HCT116 (cell line): Measurements from ENCODE around the gene RAD9A. TPM values are rescaled to one million over a fixed set of nuclear protein-coding genes. Genes with fewer than 3 reads are reported as not detected.

Source experiments
- ATAC-seq: fragments of 200-7000 bp; cut with Tn5 transposase; 2 replicates; pipeline ENCODE4 v1.9.1; 2020; ENCODE audit warnings: mild to moderate bottlenecking, moderate library complexity
- BruUV-seq: library from RNA; stranded (reverse); fragments of 400-500 nt; replicated peaks from 2 replicates; lab custom pipeline; 2021; lab: Mats Ljungman, UMichigan
- CTCF ChIA-PET: fragments of 300-600 bp; sonication (Branson Sonifier 250); formaldehyde crosslinking; loops from one replicate; lab custom pipeline; 2021; ENCODE audit warnings: antibody characterized with exemption; lab: Charles Lee
- POLR2A ChIA-PET: fragments of 300-600, 350-600 bp; sonication (Branson Sonifier 250); formaldehyde crosslinking; loops from one replicate; lab custom pipeline; 2021; ENCODE audit warnings: antibody characterized with exemption; lab: Charles Lee
- RAD21 ChIA-PET, 2 experiments: fragments of 300-600 bp; sonication (Branson Sonifier 250); formaldehyde crosslinking; loops; one replicate each; lab custom pipeline; 2023; ENCODE audit warnings: low total read pairs in 2 of 2; ENCODE audit not compliant: uncharacterized antibody in 2 of 2, unreplicated experiment in 2 of 2, low non-redundant PET in 1 of 2; lab: Charles Lee
- DNase-seq: peaks from one replicate; pipeline ENCODE4 v3.0.0-alpha.2; 2010; ENCODE audit warnings: low read depth, low spot score
- H2AFZ ChIP-seq: fragments of 200-600 bp; shearing (Covaris generic), sonication (generic); 2 replicates; pipeline ENCODE4 v1.6.1; 2017; ENCODE audit warnings: low read depth, mixed run types, mixed read lengths, antibody characterized with exemption, low read length; ENCODE audit not compliant: poor library complexity, severe bottlenecking
- H3K27ac ChIP-seq: 2 replicates; pipeline ENCODE4 v1.5.1; 2012; ENCODE audit warnings: low read depth, low read length
- H3K27me3 ChIP-seq: fragments of 200-600 bp; sonication (generic); 2 replicates; pipeline ENCODE4 v1.6.1; 2016; ENCODE audit warnings: mixed run types, low read length, mixed read lengths; ENCODE audit not compliant: insufficient read depth
- H3K36me3 ChIP-seq, 2 experiments: fragments of 200-500 bp in 1 of 2; fragments of 200-600 bp in 1 of 2; sonication (Bioruptor generic) in 1 of 2; sonication (generic) in 1 of 2; 2 replicates each; pipeline versions ENCODE4 v1.5.1 to v1.6.1; 2014 to 2016; ENCODE audit warnings: low read length in 2 of 2, inconsistent platforms in 1 of 2, mixed read lengths in 1 of 2, mixed run types in 1 of 2; ENCODE audit not compliant: insufficient read depth in 2 of 2, control insufficient read depth in 1 of 2
- H3K4me1 ChIP-seq, 2 experiments: fragments of 200-600 bp in 1 of 2; sonication (generic) in 1 of 2; 2 replicates each; pipeline versions ENCODE4 v1.5.1 to v1.6.1; 2012 to 2017; ENCODE audit warnings: low read length in 2 of 2, inconsistent platforms in 1 of 2, mild to moderate bottlenecking in 1 of 2, mixed read lengths in 1 of 2, mixed run types in 1 of 2, moderate library complexity in 1 of 2; ENCODE audit not compliant: insufficient read depth in 2 of 2, control insufficient read depth in 1 of 2
- H3K4me2 ChIP-seq: fragments of 200-600 bp; sonication (generic); 2 replicates; pipeline ENCODE4 v1.6.1; 2017; ENCODE audit warnings: mixed run types, low read length, mixed read lengths
- H3K4me3 ChIP-seq, 2 experiments: fragments of 200-600 bp in 1 of 2; sonication (generic) in 1 of 2; replicated peaks in 1 of 2; 2 replicates each; pipeline ENCODE4 v1.5.1; 2011 to 2016; ENCODE audit warnings: low read length in 2 of 2, control low read depth in 1 of 2, low read depth in 1 of 2, mild to moderate bottlenecking in 1 of 2, mixed read lengths in 1 of 2, mixed run types in 1 of 2
- H3K79me2 ChIP-seq: fragments of 200-600 bp; sonication (generic); 2 replicates; pipeline ENCODE4 v1.6.1; 2017; ENCODE audit warnings: mild to moderate bottlenecking, mixed run types, low read length, moderate library complexity, mixed read lengths; ENCODE audit not compliant: insufficient read depth
- H3K9ac ChIP-seq: fragments of 200-600 bp; sonication (generic); 2 replicates; pipeline ENCODE4 v1.6.1; 2016; ENCODE audit warnings: low read length, mixed read lengths
- H3K9me2 ChIP-seq: fragments of 200-600 bp; sonication (generic), shearing (Covaris generic); 2 replicates; pipeline ENCODE4 v1.6.1; 2017; ENCODE audit warnings: mixed run types, mild to moderate bottlenecking, moderate library complexity; ENCODE audit not compliant: insufficient read depth
- H3K9me3 ChIP-seq, 2 experiments: fragments of 200-500 bp in 1 of 2; fragments of 200-600 bp in 1 of 2; sonication (Bioruptor generic) in 1 of 2; sonication (generic) in 1 of 2; 2 replicates each; pipeline ENCODE4 v1.6.1; 2014 to 2017; ENCODE audit warnings: low read length in 2 of 2, mixed read lengths in 2 of 2, inconsistent platforms in 1 of 2, low read depth in 1 of 2, mild to moderate bottlenecking in 1 of 2, mixed run types in 1 of 2, moderate library complexity in 1 of 2; ENCODE audit not compliant: control insufficient read depth in 1 of 2, insufficient read depth in 1 of 2
- H4K20me1 ChIP-seq: fragments of 200-600 bp; sonication (generic), shearing (Covaris generic); 2 replicates; pipeline ENCODE4 v1.6.1; 2017; ENCODE audit warnings: mixed run types, mild to moderate bottlenecking, moderate library complexity; ENCODE audit not compliant: insufficient read depth
- CEBPB ChIP-seq: IDR thresholded peaks from 2 replicates; pipeline ENCODE4 v1.6.1; 2012; ENCODE audit warnings: low read depth
- ELF1 ChIP-seq: IDR thresholded peaks from 2 replicates; pipeline ENCODE4 v1.6.1; 2012; ENCODE audit warnings: low read depth, borderline replicate concordance
- EZH2phosphoT487 ChIP-seq: fragments of 200-600 bp; IDR thresholded peaks from 2 replicates; pipeline ENCODE4 v1.6.1; 2018; ENCODE audit warnings: antibody characterized with exemption, borderline replicate concordance
- JUND ChIP-seq: IDR thresholded peaks from 2 replicates; pipeline ENCODE4 v1.6.1; 2012
- RAD21 ChIP-seq: IDR thresholded peaks from 2 replicates; pipeline ENCODE4 v1.6.1; 2012; ENCODE audit warnings: low read depth, mild to moderate bottlenecking
- SIN3A ChIP-seq: IDR thresholded peaks from 2 replicates; pipeline ENCODE4 v1.6.1; 2012; ENCODE audit warnings: low read depth
- SP1 ChIP-seq: IDR thresholded peaks from 2 replicates; pipeline ENCODE4 v1.6.1; 2012; ENCODE audit warnings: low read depth
- SRF ChIP-seq: IDR thresholded peaks from 2 replicates; pipeline ENCODE4 v1.6.1; 2012; ENCODE audit warnings: low read depth
- TCF7L2 ChIP-seq: IDR thresholded peaks from 2 replicates; pipeline ENCODE4 v1.7.0; 2011; ENCODE audit warnings: borderline replicate concordance, inconsistent platforms; ENCODE audit not compliant: insufficient read depth, insufficient read length; ENCODE audit errors: extremely low read depth
- ZFX ChIP-seq: fragments of 450-650 bp; IDR thresholded peaks from 2 replicates; pipeline ENCODE4 v1.6.1; 2017
- ZNF274 ChIP-seq: fragments of 200-500 bp; sonication (Bioruptor generic); IDR thresholded peaks from 2 replicates; pipeline ENCODE4 v1.6.1; 2014; ENCODE audit warnings: mild to moderate bottlenecking, low read depth, low read length, inconsistent platforms
- intact Hi-C: fragments of 100-400 bp; cut with micrococcal nuclease; formaldehyde crosslinking; loops from 2 replicates; pipeline ENCODE4 v1.10.0; 2022
- total RNA-seq: library from RNA; stranded (reverse); gene quantifications from one replicate; pipeline ENCODE4 v1.2.1, GENCODE V29; 2021; ENCODE audit not compliant: unreplicated experiment
- TF ChIP-seq, protein P1 (sequence below): IDR thresholded peaks from 2 replicates; pipeline ENCODE4 v1.6.1; 2012; ENCODE audit warnings: low read depth
- TF ChIP-seq, protein P2 (sequence below): IDR thresholded peaks from 2 replicates; pipeline ENCODE4 v1.6.1; 2012

RAD9A gene
- total RNA-seq, 1 experiment from 2014 or later = 49.8 TPM

DNA sequence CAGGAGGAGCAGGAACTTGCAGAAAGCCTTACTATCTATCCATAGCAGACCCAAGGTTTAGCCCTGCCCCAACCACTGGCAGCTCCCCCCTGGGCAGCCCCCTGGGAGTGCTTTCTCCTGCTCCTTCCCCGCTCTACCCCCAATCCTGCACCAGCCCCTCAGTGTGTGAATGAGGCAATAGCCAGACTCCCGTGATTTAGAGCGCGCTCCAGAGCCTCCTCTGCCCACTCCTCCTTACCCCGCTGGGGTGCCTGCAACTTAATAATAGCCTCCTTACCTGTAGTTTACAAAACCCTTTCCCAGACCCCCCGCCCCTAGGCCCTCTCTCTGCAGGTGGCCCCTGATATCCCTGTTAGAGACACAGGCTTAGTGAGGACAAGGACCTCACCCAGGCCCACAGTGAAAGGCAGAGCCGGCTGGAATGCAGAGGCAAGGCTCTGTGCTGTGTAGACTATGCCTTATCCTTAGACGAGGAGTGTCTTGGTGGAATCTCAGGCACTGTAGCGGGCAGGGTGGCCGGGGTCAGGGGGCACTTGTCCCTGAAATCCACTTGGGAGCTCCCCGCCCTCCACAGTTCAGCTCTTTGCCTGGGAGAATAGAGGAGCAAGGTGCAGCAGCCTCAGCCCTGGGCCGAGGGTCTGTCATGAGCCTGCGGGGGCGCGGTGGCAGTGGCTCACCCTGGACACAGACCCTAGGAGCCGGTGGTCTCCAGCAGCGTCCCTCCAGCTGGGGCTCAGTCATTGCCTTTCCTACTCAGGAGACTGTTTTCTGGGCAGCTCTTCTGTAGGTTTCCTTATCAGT, 19.4 kb downstream of the RAD9A start:
- DNase-seq = no peak
- Histone ChIP-seq H3K9ac (no peak overlapping the region), H3K27me3 (no peaks in the 10 kb centered on the region), H3K4me2 (no peak overlapping the region), H3K36me3 (no peaks in the 10 kb centered on the region), H2AFZ (no peak overlapping the region), H3K4me3 (no peak overlapping the region), H3K9me2 (no peaks in the 10 kb centered on the region), H4K20me1 (no peaks in the 10 kb centered on the region), H3K79me2 (no peaks in the 10 kb centered on the region), H3K9me3 (no peaks in the 10 kb centered on the region), H3K4me1 (peaks cover 9 to 21% of the 10 kb centered on the region in 2 experiments; a peak in 3 of 4 replicates), H3K27ac (no peak overlapping the region)
- intact Hi-C loops = no loop called here
- RAD21 ChIA-PET = no interaction called here
- BruUV-seq = no TSS peak
- CTCF ChIA-PET = no interaction called here
- TF ChIP-seq JUND (no peak), SP1 (no peak), ZFX (no peak), EZH2phosphoT487 (no peak), SRF (no peak), CEBPB (no peak), ELF1 (no peak), ZNF274 (no peak), RAD21 (no peak), TCF7L2 (no peak), SIN3A (no peak)
- TF ChIP-seq, protein P1, sequence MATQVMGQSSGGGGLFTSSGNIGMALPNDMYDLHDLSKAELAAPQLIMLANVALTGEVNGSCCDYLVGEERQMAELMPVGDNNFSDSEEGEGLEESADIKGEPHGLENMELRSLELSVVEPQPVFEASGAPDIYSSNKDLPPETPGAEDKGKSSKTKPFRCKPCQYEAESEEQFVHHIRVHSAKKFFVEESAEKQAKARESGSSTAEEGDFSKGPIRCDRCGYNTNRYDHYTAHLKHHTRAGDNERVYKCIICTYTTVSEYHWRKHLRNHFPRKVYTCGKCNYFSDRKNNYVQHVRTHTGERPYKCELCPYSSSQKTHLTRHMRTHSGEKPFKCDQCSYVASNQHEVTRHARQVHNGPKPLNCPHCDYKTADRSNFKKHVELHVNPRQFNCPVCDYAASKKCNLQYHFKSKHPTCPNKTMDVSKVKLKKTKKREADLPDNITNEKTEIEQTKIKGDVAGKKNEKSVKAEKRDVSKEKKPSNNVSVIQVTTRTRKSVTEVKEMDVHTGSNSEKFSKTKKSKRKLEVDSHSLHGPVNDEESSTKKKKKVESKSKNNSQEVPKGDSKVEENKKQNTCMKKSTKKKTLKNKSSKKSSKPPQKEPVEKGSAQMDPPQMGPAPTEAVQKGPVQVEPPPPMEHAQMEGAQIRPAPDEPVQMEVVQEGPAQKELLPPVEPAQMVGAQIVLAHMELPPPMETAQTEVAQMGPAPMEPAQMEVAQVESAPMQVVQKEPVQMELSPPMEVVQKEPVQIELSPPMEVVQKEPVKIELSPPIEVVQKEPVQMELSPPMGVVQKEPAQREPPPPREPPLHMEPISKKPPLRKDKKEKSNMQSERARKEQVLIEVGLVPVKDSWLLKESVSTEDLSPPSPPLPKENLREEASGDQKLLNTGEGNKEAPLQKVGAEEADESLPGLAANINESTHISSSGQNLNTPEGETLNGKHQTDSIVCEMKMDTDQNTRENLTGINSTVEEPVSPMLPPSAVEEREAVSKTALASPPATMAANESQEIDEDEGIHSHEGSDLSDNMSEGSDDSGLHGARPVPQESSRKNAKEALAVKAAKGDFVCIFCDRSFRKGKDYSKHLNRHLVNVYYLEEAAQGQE = no peak
- TF ChIP-seq, protein P2, sequence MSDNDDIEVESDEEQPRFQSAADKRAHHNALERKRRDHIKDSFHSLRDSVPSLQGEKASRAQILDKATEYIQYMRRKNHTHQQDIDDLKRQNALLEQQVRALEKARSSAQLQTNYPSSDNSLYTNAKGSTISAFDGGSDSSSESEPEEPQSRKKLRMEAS = no peak
- POLR2A ChIA-PET = no interaction called here
- ATAC-seq = no peak
